Measurements from ENCODE around the gene AZU1.

GRCh38 chr19:799076-799881, 28.4 kb upstream of the AZU1 start:
- no peak for TF ChIP-seq POLR2A (IDR thresholded peaks at IDR 0.05)
- peak in 3 of 12 donors; percentile 9 to 19 (median 13) for TF ChIP-seq CTCF (IDR thresholded peaks at IDR 0.05)

Measured in heart left ventricle (tissue), 13 donors.